Measurements from ENCODE around the gene KIRREL3.
"Not testable (repeated sequence)": the region's sequence is repeated elsewhere in the genome, so short reads cannot be mapped to it uniquely, and the experiment has no call there.

Gene KIRREL3

GRCh38 chr11:126391286-126391954, 609.1 kb downstream of the KIRREL3 start:
- no peak for DNase-seq

DNA sequence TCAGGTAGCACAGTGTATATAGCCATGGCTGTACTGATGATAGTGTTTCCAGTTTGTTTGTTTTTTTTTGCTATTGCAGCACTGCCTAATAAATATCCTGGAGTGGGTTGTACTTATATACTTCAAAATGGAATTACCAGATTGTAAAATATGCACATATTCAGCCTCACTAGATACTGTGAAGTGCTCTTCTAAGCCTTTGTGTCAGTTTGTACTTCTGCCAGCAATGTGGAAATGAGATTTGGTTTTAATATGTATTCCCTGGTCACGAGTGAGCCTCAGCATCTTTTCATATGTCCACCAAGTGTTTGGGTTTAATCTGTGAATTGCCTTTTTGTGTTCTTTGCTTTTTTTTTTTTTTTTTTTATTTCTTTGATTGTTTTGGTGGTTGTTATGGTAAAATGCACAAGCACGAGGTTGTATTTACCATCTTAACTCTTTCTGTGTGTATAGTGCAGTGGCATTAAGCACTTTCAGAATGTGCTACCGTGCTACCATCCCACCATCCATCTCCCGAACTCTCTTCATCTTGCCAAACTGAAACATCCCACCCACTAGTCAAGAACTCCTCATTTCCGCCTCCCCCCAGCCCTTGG, 610.2 kb downstream of the KIRREL3 start:
- no peak for DNase-seq

GRCh38 chr11:126387857-126388256, 612.7 kb downstream of the KIRREL3 start:
- no peak for DNase-seq

DNA sequence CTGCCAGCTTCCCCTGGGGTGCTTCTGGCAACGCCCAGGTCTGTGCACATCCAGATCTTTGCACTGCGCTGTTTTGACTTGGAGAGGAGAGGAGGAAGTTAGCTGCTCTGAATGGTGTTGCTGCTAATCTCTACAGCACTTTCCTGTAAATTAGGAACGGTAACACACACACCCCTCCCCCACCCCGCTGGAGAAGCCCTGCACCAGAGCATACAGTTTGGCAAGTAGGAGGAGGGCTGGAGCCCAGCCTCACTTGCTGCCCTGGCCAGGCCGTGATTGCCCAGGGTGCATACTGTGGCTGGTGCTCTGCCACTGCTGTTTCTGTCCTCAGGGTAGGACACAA, 613.9 kb downstream of the KIRREL3 start:
- not testable (repeated sequence) for DNase-seq

GRCh38 chr11:126385991-126386728, 614.4 kb downstream of the KIRREL3 start:
- DNase-seq: no peak

DNA sequence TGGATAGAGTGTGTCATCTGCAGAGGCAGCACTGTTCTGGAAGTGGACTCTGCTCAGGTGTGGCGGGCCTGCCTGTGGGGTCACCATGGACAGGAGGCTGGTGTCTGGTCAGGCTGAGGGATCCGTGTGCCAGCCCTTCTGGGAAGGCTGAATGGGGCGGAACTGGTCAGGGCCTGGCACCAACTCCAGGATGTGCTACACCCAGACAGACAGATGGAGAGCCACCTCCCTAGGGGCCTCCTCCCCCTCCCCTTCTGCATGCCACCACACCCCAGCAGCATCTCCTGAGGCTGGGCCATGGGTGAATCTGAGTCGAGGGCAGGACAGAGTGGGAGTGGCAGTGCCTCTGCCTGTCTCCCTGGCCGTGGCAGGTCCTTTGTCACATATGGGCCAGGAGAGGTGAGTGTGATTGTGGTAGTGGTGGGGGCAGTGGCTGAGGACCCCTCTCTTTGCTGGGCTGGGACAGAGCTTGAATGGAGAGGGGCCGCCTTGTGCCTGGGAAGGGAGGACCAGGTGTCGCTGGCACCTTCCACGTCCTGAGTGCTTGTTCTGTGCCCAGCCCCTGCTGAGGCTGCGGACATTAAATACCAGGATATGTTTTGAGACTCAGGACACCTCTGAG, 616.0 kb downstream of the KIRREL3 start:
- DNase-seq: no peak

DNA sequence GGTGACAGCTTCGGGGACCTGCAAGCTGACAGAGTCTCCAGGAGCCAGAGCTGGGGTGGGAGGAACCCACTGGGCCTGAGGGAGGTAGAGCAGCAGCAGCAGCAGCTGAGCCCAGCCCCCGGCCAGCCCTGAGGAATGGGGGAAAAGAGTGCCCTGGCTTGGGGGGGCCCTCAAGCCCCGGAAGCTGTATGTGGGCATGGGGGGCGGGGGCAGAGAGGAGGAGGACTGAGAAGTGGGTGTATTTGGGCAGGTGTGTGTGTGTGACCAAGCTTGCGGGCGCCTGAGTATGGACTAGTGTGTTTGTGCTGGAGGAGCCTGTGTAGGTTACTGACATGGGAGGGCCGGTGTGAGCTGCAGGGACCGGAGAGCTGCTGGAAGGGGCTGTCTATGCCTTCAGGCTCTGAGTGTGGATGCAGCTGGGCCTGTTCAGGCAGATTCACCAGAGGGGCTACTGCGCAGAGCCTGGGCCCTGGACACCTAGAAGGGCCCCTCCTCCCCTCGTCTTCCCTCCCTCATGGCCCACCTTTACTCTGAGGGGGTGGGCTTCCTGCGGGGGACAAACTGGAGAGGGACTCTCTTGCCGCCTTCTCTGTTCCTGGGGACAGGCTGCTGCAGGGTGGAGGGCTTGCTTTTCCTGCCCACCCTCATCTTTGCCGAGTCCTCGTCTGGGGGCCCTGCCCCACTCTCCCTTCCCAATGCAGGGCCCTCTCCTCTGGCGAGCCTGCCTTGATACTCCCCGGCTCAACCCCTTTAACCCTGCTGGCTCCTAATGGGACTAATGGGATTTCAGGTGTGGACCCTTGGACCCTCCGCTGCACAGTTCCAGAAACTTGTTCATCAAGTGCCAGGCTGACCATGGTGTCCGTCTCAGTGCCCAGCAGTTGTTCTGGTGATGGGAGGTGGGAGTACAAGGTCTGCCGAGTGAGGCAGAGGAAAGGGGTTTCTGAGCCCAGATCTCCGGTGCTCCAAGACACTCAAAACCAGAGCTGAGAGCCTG, 616.9 kb downstream of the KIRREL3 start:
- no peak for DNase-seq

- not testable (repeated sequence) for DNase-seq
Observed at GRCh38 chr11:126382641-126383040, 617.9 kb downstream of the KIRREL3 start.

DNA sequence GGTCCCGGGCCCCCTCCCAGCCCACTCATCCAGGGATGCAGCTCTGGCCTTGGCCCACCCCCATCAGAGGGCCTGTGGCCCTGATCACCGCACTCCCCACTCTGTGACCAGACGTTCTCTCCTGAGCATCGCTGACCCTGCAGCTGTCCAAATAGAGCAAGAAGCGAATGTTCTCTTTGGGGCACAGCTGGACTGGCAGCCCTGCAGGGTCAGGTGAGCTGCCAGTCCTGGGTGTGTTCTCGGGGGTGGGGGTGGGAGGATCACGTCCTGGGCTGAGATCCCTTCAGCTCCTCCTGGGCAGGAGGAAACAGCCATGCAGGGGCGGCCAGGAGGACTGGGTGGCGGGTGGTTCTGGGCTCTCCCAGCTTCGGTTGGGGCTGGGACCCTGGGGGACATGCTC, 618.6 kb downstream of the KIRREL3 start:
- DNase-seq: not testable (repeated sequence)

GRCh38 chr11:126380909-126381308, 619.7 kb downstream of the KIRREL3 start:
- no peak for DNase-seq

GRCh38 chr11:126378763-126379162, 621.8 kb downstream of the KIRREL3 start:
- DNase-seq: no peak

DNA sequence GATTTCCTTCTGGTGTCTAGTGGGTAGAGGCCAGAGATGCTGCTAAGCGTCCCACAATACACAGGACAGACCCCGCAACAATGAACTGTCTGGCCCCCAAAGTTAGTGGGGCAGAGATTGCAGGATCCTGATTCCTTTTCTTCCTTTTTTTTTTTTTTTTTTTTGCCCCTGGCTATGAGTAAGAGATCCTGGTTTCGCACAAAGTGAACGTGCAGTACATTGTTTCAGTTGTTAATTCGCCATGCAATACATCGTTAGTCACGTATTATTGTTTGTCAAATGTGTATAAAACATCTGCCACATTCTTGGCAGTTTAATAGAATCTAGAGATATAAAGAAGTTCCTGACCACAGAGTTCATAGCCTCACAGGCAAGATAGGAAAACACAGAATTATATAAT, 624.8 kb downstream of the KIRREL3 start:
- DNase-seq: no peak

- not testable (repeated sequence) for DNase-seq
Observed at GRCh38 chr11:126374562-126375300, 625.8 kb downstream of the KIRREL3 start.

DNA sequence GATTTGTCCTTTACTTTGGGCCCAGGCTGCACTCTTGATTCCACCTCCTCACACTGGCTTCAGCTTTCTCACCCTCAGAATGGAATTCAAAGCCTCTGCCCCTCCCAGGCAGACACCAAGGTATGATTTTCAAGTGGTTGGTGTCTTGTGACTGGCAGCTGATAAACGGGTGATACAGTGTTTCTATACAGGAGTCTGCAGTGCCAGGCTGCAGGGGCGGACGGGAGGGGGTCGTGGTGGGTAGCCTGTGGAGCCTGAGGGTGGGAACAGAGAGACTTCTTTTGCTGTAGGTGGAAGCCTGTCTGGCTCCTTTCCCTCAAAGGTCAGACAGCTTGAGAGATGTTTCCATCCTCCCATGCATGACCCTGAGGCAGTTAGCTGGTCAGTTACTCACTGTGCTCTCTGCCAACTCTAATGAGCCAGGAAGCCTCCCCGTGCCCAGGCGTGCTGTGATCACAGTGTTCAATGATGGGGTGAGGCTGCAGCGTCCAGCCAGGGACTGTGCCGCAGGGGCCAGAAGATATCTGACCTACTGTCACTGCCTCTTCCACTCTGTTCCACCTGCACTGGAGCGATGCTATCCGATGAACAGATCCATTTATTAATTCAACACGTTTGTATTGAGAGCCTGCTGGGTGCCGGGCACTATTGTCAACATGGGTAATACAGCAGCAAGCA, 627.0 kb downstream of the KIRREL3 start:
- DNase-seq: not testable (repeated sequence)

Data from NCI-H1930 (cell line).